HepG2 (cell line): ENCODE measurements around the gene LNX2. TPM values are rescaled to one million over a fixed set of nuclear protein-coding genes. Genes with fewer than 3 reads are reported as not detected.

Source experiments
- ATAC-seq: fragments of 200-7000 bp; cut with Tn5 transposase; 3 replicates; pipeline ENCODE4 v1.9.1; 2020; ENCODE audit warnings: mild to moderate bottlenecking, moderate library complexity
- BruUV-seq: library from RNA; stranded (reverse); fragments of 400-500 nt; replicated peaks from 2 replicates; lab custom pipeline; 2021; lab: Mats Ljungman, UMichigan
- CTCF ChIA-PET: fragments of 300-600 bp; formaldehyde crosslinking; extraction: SDS; loops from one replicate; lab custom pipeline; 2021; ENCODE audit warnings: low total read pairs, inconsistent platforms, low intra/inter-chr PET ratio; lab: Yijun Ruan, JAX
- POLR2A ChIA-PET: fragments of 350-600 bp; sonication (Branson Sonifier 250); formaldehyde crosslinking; loops from one replicate; lab custom pipeline; 2020; ENCODE audit warnings: antibody characterized with exemption, inconsistent platforms; lab: Yijun Ruan, JAX
- DNase-seq: peaks from one replicate; pipeline ENCODE4 v3.0.0-alpha.2; 2015; ENCODE audit warnings: low spot score
- FAIRE-seq: peaks from 3 replicates; lab custom pipeline; 2011; peaks lifted over from hg19 to GRCh38; lab: Jason Lieb, UNC
- H2AFZ ChIP-seq: one replicate; pipeline ENCODE4 v1.6.1; 2011; ENCODE audit warnings: low read length, inconsistent platforms
- H3K27ac ChIP-seq: fragments of 300-600 bp; 3 replicates; pipeline ENCODE4 v1.8.0; 2011; ENCODE audit warnings: mixed run types, mild to moderate bottlenecking, mixed read lengths, low read length, inconsistent platforms; ENCODE audit not compliant: insufficient read depth; ENCODE audit errors: extremely low read length
- H3K27me3 ChIP-seq, 2 experiments: fragments of 200-600 bp in 1 of 2; 2 replicates in 1 of 2; 3 replicates in 1 of 2; pipeline versions ENCODE4 v1.6.0 to v1.8.0; 2011; ENCODE audit warnings: low read length in 2 of 2, mild to moderate bottlenecking in 2 of 2, moderate library complexity in 2 of 2, inconsistent platforms in 1 of 2; ENCODE audit not compliant: insufficient read depth in 2 of 2, control insufficient read depth in 1 of 2
- H3K36me3 ChIP-seq, 2 experiments: fragments of 200-600 bp in 1 of 2; replicated peaks in 1 of 2; 2 replicates in 1 of 2; 3 replicates in 1 of 2; pipeline versions ENCODE4 v1.5.1 to v1.8.0; 2011; ENCODE audit warnings: low read length in 2 of 2, inconsistent platforms in 1 of 2; ENCODE audit not compliant: insufficient read depth in 2 of 2, control insufficient read depth in 1 of 2
- H3K4me1 ChIP-seq: 2 replicates; pipeline ENCODE4 v1.5.1; 2012; ENCODE audit warnings: low read length, inconsistent platforms; ENCODE audit not compliant: insufficient read depth
- H3K4me2 ChIP-seq: 2 replicates; pipeline ENCODE4 v1.6.0; 2011; ENCODE audit warnings: low read depth, low read length, inconsistent platforms
- H3K4me3 ChIP-seq, 3 experiments: fragments of 200-600 bp in 1 of 3; sonication (generic), shearing (Covaris generic) in 1 of 3; replicated peaks in 1 of 3; 2 replicates each; pipeline ENCODE4 v1.5.1; 2011 to 2016; ENCODE audit warnings: low read length in 3 of 3, inconsistent platforms in 2 of 3, low read depth in 2 of 3, mild to moderate bottlenecking in 2 of 3, control low read depth in 1 of 3, mixed read lengths in 1 of 3; ENCODE audit not compliant: insufficient read depth in 1 of 3
- H3K79me2 ChIP-seq: one replicate; pipeline ENCODE4 v1.6.1; 2011; ENCODE audit warnings: low read length, inconsistent platforms; ENCODE audit not compliant: insufficient read depth
- H3K9ac ChIP-seq: 2 replicates; pipeline ENCODE4 v1.6.0; 2011; ENCODE audit warnings: mild to moderate bottlenecking, low read depth, low read length, inconsistent platforms; ENCODE audit not compliant: insufficient read depth
- H3K9me3 ChIP-seq: 2 replicates; pipeline ENCODE4 v1.5.1; 2012; ENCODE audit warnings: mild to moderate bottlenecking, low read length
- H4K20me1 ChIP-seq: 2 replicates; pipeline ENCODE4 v1.6.0; 2011; ENCODE audit warnings: inconsistent platforms, mild to moderate bottlenecking, low read length, moderate library complexity; ENCODE audit not compliant: insufficient read depth
- ARID5B ChIP-seq: IDR thresholded peaks from 2 replicates; pipeline ENCODE4 v1.4.0; 2020; ENCODE audit warnings: mild to moderate bottlenecking, missing genetic modification reagents
- E2F5 ChIP-seq: sonication (generic); formaldehyde crosslinking; conservative IDR thresholded peaks from 2 replicates; pipeline ENCODE4 v1.4.0; 2020; ENCODE audit warnings: missing genetic modification reagents
- KMT2B ChIP-seq: IDR thresholded peaks from 2 replicates; pipeline ENCODE4 v1.6.1; 2016; ENCODE audit warnings: missing genetic modification reagents, missing compliant biosample characterization
- MAFG ChIP-seq: sonication (generic); formaldehyde crosslinking; IDR thresholded peaks from 2 replicates; pipeline ENCODE4 v1.5.1; 2020; ENCODE audit warnings: mild to moderate bottlenecking, missing genetic modification reagents
- SMAD9 ChIP-seq: sonication (generic); formaldehyde crosslinking; IDR thresholded peaks from 2 replicates; pipeline ENCODE4 v1.5.1; 2020; ENCODE audit warnings: mild to moderate bottlenecking, missing genetic modification reagents
- ZNF33B ChIP-seq: sonication (generic); formaldehyde crosslinking; IDR thresholded peaks from 2 replicates; pipeline ENCODE4 v1.5.1; 2020; ENCODE audit warnings: mild to moderate bottlenecking, missing genetic modification reagents
- ZNF580 ChIP-seq: IDR thresholded peaks from 2 replicates; pipeline ENCODE4 v1.6.1; 2016; ENCODE audit warnings: low read depth, borderline replicate concordance
- ZNF619 ChIP-seq: sonication (generic); formaldehyde crosslinking; IDR thresholded peaks from 2 replicates; pipeline ENCODE4 v1.4.0; 2020; ENCODE audit warnings: mild to moderate bottlenecking, missing genetic modification reagents
- ZNF777 ChIP-seq: sonication (generic); formaldehyde crosslinking; IDR thresholded peaks from 2 replicates; pipeline ENCODE4 v1.4.0; 2020; ENCODE audit warnings: missing genetic modification reagents
- WGBS: methylation state at CpG from one replicate; pipeline ENCODE4 v1.1.6; 2017; ENCODE audit warnings: low lambda C conversion rate; 5-methylcytosine and 5-hydroxymethylcytosine counted together
- in situ Hi-C: cut with HindIII; loops from 2 replicates; pipeline ENCODE4 v1.10.0; 2017; ENCODE audit warnings: low pct_unique_long_range_greater_than_20kb; ENCODE audit not compliant: extremely low pct_ligation_motif_present
- intact Hi-C: fragments of 100-400 bp; cut with micrococcal nuclease; formaldehyde crosslinking; loops from one replicate; pipeline ENCODE4 v1.10.0; 2022; ENCODE audit not compliant: unreplicated experiment
- polyA plus RNA-seq, 8 experiments: library from polyadenylated mRNA; depleted of rRNA in 3 of 8; stranded (reverse) in 7 of 8; unstranded in 1 of 8; fragments of >200 nt; fragmentation: Illumina TruSeq in 4 of 8; extraction: Trizol in 4 of 8; gene quantifications; 2 replicates each; pipeline versions ENCODE4 v1.2.1 to v1.2.3, GENCODE V29; 2011 to 2016; ENCODE audit warnings: low read depth in 4 of 8, missing spikeins in 1 of 8, mixed read lengths in 1 of 8; ENCODE audit not compliant: insufficient read depth in 1 of 8
- total RNA-seq, 5 experiments: library from RNA; depleted of rRNA; stranded (reverse); fragments of >200 nt; fragmentation: Illumina TruSeq; extraction: Trizol; gene quantifications; 2 replicates each; pipeline ENCODE4 v1.2.3, GENCODE V29; 2016; ENCODE audit warnings: low read depth in 1 of 5

The LNX2 gene
- total and polyA plus RNA-seq, 2 of the 13 experiments (the other 11 are each of a cell fraction or from before 2014, with no cell fraction given): 9.2 to 9.7 TPM

DNA sequence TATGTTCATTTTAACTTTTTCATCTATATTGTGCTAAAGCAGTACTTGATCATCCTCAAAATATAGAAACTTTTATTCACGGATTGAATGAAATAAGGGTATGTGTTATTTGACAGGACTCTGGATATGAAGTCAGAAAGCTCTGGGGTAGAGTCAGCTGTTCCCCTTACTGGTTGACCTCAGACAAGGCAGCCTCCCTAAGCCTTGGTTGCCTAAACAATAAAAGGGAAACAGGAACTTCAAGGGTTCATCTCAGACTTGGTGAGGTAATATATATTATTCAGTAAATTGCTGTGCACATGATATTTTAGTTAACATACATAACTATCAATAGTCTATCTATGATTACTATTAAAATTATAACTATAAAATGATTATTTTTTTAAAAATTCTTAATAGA is 14.9 kb upstream of the LNX2 start:
- Histone ChIP-seq H3K4me2 (no peak overlapping the region), H3K27ac (no peak overlapping the region), H3K4me1 (peaks cover 36% of the 10 kb centered on the region), H3K79me2 (peaks cover 27% of the 10 kb centered on the region), H3K9ac (no peak overlapping the region), H3K9me3 (no peaks in the 10 kb centered on the region), H2AFZ (no peak overlapping the region), H3K27me3 (no peaks in the 10 kb centered on the region), H3K4me3 (no peak overlapping the region), H4K20me1 (no peaks in the 10 kb centered on the region), H3K36me3 (peaks cover 4 to 7% of the 10 kb centered on the region in 2 experiments; a peak in 3 of 5 replicates)
- FAIRE-seq: no peak
- intact Hi-C loops (no loop called here), in situ Hi-C loops (no loop called here)
- ChIA-PET POLR2A (interaction anchor here (1.0 kb wide), 1 partner anchor 14 kb away, joined by 3 read pairs; no protein-coding TSS in a partner anchor), CTCF (no interaction called here)
- WGBS: 94% methylated on average over 1 of the region's 1 CpG
- no peak for DNase-seq
- BruUV-seq: no TSS peak
- TF ChIP-seq ZNF580 (CRISPR knock-in tag): no peak
- TF ChIP-seq MAFG (CRISPR knock-in tag): no peak
- TF ChIP-seq ZNF777 (CRISPR knock-in tag): no peak
- TF ChIP-seq ZNF619: no peak
- no peak for TF ChIP-seq E2F5 (CRISPR knock-in tag)
- TF ChIP-seq KMT2B (CRISPR knock-in tag): no peak
- no peak for TF ChIP-seq ZNF33B
- TF ChIP-seq SMAD9 (CRISPR knock-in tag): no peak
- no peak for TF ChIP-seq ARID5B
- no peak for ATAC-seq
